ENCODE results near the gene SPR.

DNA sequence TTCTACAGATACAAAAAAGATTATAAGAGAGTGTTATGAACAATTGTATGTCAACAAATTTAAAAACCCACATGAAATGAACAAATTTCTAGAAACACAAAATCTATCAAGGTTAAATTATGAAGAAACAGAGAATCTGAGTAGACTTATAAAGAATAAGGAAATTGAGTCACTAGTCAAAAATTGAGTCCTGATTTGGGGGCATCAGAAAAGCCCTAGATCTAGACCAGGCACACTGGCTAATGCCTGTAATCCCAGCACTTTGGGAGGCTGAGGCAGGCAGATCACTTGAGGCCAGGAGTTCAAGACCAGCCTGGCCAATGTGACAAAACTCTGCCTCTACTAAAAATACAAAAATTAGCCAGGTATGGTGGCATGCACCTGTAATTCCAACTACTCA is 15.3 kb upstream of the SPR start:
- TF ChIP-seq, protein P1, sequence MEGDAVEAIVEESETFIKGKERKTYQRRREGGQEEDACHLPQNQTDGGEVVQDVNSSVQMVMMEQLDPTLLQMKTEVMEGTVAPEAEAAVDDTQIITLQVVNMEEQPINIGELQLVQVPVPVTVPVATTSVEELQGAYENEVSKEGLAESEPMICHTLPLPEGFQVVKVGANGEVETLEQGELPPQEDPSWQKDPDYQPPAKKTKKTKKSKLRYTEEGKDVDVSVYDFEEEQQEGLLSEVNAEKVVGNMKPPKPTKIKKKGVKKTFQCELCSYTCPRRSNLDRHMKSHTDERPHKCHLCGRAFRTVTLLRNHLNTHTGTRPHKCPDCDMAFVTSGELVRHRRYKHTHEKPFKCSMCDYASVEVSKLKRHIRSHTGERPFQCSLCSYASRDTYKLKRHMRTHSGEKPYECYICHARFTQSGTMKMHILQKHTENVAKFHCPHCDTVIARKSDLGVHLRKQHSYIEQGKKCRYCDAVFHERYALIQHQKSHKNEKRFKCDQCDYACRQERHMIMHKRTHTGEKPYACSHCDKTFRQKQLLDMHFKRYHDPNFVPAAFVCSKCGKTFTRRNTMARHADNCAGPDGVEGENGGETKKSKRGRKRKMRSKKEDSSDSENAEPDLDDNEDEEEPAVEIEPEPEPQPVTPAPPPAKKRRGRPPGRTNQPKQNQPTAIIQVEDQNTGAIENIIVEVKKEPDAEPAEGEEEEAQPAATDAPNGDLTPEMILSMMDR (IDR thresholded peaks at IDR 0.05; ENCODE audit: insufficient read depth, low read length, poor library complexity, severe bottlenecking): no peak
- no peak for TF ChIP-seq EZH2phosphoT487 (conservative IDR thresholded peaks at IDR 0.05; ENCODE audit: low read length)
